ENCODE results near the gene CDC25C.

DNA sequence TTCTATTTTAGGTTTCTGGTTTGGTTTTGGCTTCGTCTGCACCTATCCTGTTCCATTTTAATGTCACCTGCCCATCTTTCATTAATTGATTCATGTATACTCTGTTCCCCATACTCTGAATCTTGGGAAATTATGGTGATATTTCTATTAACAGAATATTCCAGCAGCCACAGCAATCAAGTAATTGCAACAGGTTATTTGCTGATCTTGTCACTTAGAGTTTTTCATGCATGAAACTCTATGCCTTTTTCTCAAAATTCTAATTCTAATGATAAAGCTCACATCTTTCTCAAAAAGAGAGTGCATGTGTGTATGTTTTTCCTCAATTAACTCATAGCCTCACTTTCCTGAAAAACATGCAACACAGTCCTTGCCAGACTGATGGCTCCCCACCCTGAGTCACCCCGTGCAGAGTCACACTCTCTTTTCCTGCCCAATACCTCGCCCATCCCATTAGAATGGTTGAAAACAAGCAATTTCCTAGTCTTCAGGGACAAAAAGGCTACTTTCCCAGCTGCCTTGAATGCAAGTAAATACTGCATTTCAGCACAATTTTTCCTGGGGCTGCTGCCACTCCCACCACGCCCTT, 72.8 kb downstream of the CDC25C start:
- TF ChIP-seq CTCF (IDR thresholded peaks at IDR 0.05) (no peak), POLR2A (IDR thresholded peaks at IDR 0.05) (no peak)

All from transverse colon (tissue), 3 donors.